ENCODE data around the gene LSS. TPM values are rescaled to one million over a fixed set of nuclear protein-coding genes. Genes with fewer than 3 reads are reported as not detected.

Gene LSS
- total and polyA plus RNA-seq, 2 of the 4 experiments (the other 2 are of a cell fraction): 43.4 to 58.1 TPM

- Histone ChIP-seq H2BK5ac (ENCODE audit: low read depth, low read length, poor library complexity, severe bottlenecking) (no peak overlapping the region), H3K23ac (ENCODE audit: low read depth, low read length) (no peak overlapping the region), H3K4me2 (ENCODE audit: low read depth, low read length) (no peak overlapping the region), H2AFZ (replicated peaks; ENCODE audit: low read length, poor library complexity) (no peak overlapping the region), H3K27me3 (ENCODE audit: control insufficient read depth, insufficient read depth, low read length) (no peaks in the 10 kb centered on the region), H3K36me3 (ENCODE audit: control insufficient read depth, insufficient read depth, low read length) (peaks cover 4% of the 10 kb centered on the region; the same call in 1 of the 2 replicates), H4K5ac (ENCODE audit: low read depth, low read length) (no peak overlapping the region), H3K27ac (ENCODE audit: insufficient read depth, low read length) (no peak overlapping the region), H3K9ac (ENCODE audit: low read depth, low read length) (no peak overlapping the region), H3K79me1 (ENCODE audit: low read depth in 1 of 2, low read length in 2 of 2) (no peaks in the 10 kb centered on the region), H3K56ac (ENCODE audit: extremely low read depth, insufficient read depth, low read length) (no peak overlapping the region), H3K4ac (ENCODE audit: low read depth, low read length) (no peak overlapping the region), H3K4me1 (ENCODE audit: control insufficient read depth, insufficient read depth, low read length) (peaks cover 2% of the 10 kb centered on the region), H4K8ac (ENCODE audit: low read depth in 2 of 2, low read length in 2 of 2) (no peak overlapping the region), H3K4me3 (ENCODE audit: insufficient read depth, low read depth, low read length) (no peak overlapping the region), H2BK15ac (ENCODE audit: low read depth, low read length) (no peak overlapping the region), H2AK9ac (replicated peaks; ENCODE audit: low read depth, low read length, poor library complexity) (no peak overlapping the region), H2BK120ac (ENCODE audit: low read depth, low read length) (no peak overlapping the region), H3K9me3 (ENCODE audit: control insufficient read depth, insufficient read depth, low read length) (peaks cover 2% of the 10 kb centered on the region; the same call in 1 of the 2 replicates), H2BK20ac (ENCODE audit: low read depth, low read length) (no peak overlapping the region), H3K14ac (replicated peaks; ENCODE audit: low read depth, low read length) (no peak overlapping the region), H4K20me1 (ENCODE audit: insufficient read depth, low read length) (no peaks in the 10 kb centered on the region), H3K18ac (ENCODE audit: low read depth, low read length) (no peak overlapping the region), H3K9me1 (ENCODE audit: insufficient read depth, low read length) (0 out of 2 replicates have a peak, but pooled peaks cover 3% of the 10 kb centered on the region), H4K91ac (ENCODE audit: insufficient read depth, low read depth, low read length) (no peak overlapping the region), H2AK5ac (ENCODE audit: low read depth, low read length) (no peak overlapping the region; the same call in 1 of the 2 replicates)
- intact Hi-C loops (cut with micrococcal nuclease) (no loop called here), dilution Hi-C loops (cut with HindIII; ENCODE audit: low sequenced_read_pairs, unreplicated experiment) (no loop called here), in situ Hi-C loops (cut with MboI; ENCODE audit: low sequenced_read_pairs) (no loop called here)
- ATAC-seq (ENCODE audit: low read depth) (no peak), DNase-seq (no peak)
- BruUV-seq (replicated peaks): no TSS peak
- no peak for TF ChIP-seq MAFK (IDR thresholded peaks at IDR 0.05; ENCODE audit: low read depth, low read length)
- TF ChIP-seq CTCF (conservative IDR thresholded peaks at IDR 0.05; ENCODE audit: low read depth, low read length): no peak
- no peak for TF ChIP-seq POLR2A (IDR thresholded peaks at IDR 0.05; ENCODE audit: low read depth, low read length)
- ChIA-PET CTCF (no interaction called here), POLR2A (ENCODE audit: unreplicated experiment) (no interaction called here)
- WGBS, 2 experiments (ENCODE audit: extremely low coverage in 2 of 2, insufficient read length in 1 of 2): 78% methylated on average over 6 of the region's 7 CpGs; no CpG with 5 or more reads in 1 of the 2 experiments
These were observed 72.3 kb downstream of the LSS start for GRCh38 chr21:46156378-46156645.
